T-cell (primary cell): ENCODE data around the gene BRAT1. TPM values are rescaled to one million over a fixed set of nuclear protein-coding genes. Genes with fewer than 3 reads are reported as not detected.
"Not testable (repeated sequence)": the region's sequence is repeated elsewhere in the genome, so short reads cannot be mapped to it uniquely, and the experiment has no call there.

Experiments used
- ATAC-seq, 4 experiments: fragments of 200-7000 bp in 3 of 4; fragments of 150-1000 bp in 1 of 4; cut with Tn5 transposase; replicated peaks in 1 of 4; 1 replicate in 3 of 4; 2 replicates in 1 of 4; pipeline ENCODE4 v1.10.0; 2021; ENCODE audit warnings: moderate library complexity in 3 of 4, mild to moderate bottlenecking in 2 of 4, moderate number of reproducible peaks in 1 of 4
- CTCF ChIA-PET, 2 donors: fragments of 300-600 bp; sonication (Branson Sonifier 250); formaldehyde crosslinking; loops; one replicate each; lab custom pipeline; 2022; ENCODE audit warnings: antibody characterized with exemption in 2 of 2; lab: Charles Lee
- POLR2A ChIA-PET, 2 donors: fragments of 300-600 bp; sonication (Branson Sonifier 250); formaldehyde crosslinking; loops; one replicate each; lab custom pipeline; 2022; ENCODE audit warnings: antibody characterized with exemption in 2 of 2; lab: Charles Lee
- DNase-seq, 35 experiments: peaks; one replicate each; pipeline versions ENCODE4 v3.0.0 to v3.0.0-alpha.2; 2013 to 2023
- H3K27ac ChIP-seq: one replicate; pipeline ENCODE4 v1.5.1; 2013; ENCODE audit warnings: low read length
- H3K27me3 ChIP-seq, 2 experiments: replicated peaks in 1 of 2; 1 replicate in 1 of 2; 2 replicates in 1 of 2; pipeline versions ENCODE4 v1.6.1 to v1.7.0; 2013; ENCODE audit warnings: low read length in 1 of 2, mixed read lengths in 1 of 2; ENCODE audit not compliant: control insufficient read depth in 2 of 2, insufficient read depth in 2 of 2; ENCODE audit errors: extremely low read depth in 1 of 2
- H3K36me3 ChIP-seq, 2 donors: 1 replicate in 1 of 2; 2 replicates in 1 of 2; pipeline versions ENCODE4 v1.6.1 to v1.7.0; 2013; ENCODE audit warnings: low read length in 1 of 2; ENCODE audit not compliant: control insufficient read depth in 2 of 2, insufficient read depth in 1 of 2; ENCODE audit errors: extremely low read depth in 1 of 2
- H3K4me1 ChIP-seq, 2 experiments: 1 replicate in 1 of 2; 2 replicates in 1 of 2; pipeline versions ENCODE4 v1.6.1 to v1.7.0; 2013; ENCODE audit warnings: low read length in 2 of 2, mixed read lengths in 1 of 2; ENCODE audit not compliant: insufficient read depth in 2 of 2, control insufficient read depth in 1 of 2; ENCODE audit errors: extremely low read depth in 1 of 2
- H3K4me3 ChIP-seq, 2 donors: 1 replicate in 1 of 2; 2 replicates in 1 of 2; pipeline versions ENCODE4 v1.5.1 to v1.7.0; 2013; ENCODE audit warnings: mild to moderate bottlenecking in 2 of 2, low read length in 1 of 2, moderate library complexity in 1 of 2; ENCODE audit not compliant: control insufficient read depth in 1 of 2; ENCODE audit errors: extremely low read depth in 1 of 2
- H3K9me3 ChIP-seq: 2 replicates; pipeline ENCODE4 v1.7.0; 2013
- H3K27ac Mint-ChIP-seq, 2 donors: one replicate each; pipeline ENCODE4 v1.8.0; 2020 to 2021; ENCODE audit warnings: mild to moderate bottlenecking in 2 of 2, mixed read lengths in 2 of 2
- H3K27me3 Mint-ChIP-seq, 2 donors: one replicate each; pipeline ENCODE4 v1.8.0; 2021 to 2022; ENCODE audit warnings: mixed read lengths in 2 of 2
- H3K36me3 Mint-ChIP-seq: one replicate; pipeline ENCODE4 v1.8.0; 2021; ENCODE audit warnings: mixed read lengths
- H3K4me1 Mint-ChIP-seq, 3 donors: one replicate each; pipeline ENCODE4 v1.8.0; 2020 to 2022; ENCODE audit warnings: mixed read lengths in 3 of 3, mild to moderate bottlenecking in 1 of 3
- H3K4me3 Mint-ChIP-seq, 3 donors: one replicate each; pipeline ENCODE4 v1.8.0; 2020 to 2022; ENCODE audit warnings: mild to moderate bottlenecking in 3 of 3, mixed read lengths in 3 of 3, moderate library complexity in 3 of 3
- H3K9me3 Mint-ChIP-seq, 3 donors: one replicate each; pipeline ENCODE4 v1.8.0; 2020 to 2022; ENCODE audit warnings: mixed read lengths in 3 of 3
- WGBS: methylation state at CpG from one replicate; pipeline ENCODE4 v1.1.5; 2013; ENCODE audit warnings: missing lambda C conversion rate; ENCODE audit not compliant: insufficient coverage; 5-methylcytosine and 5-hydroxymethylcytosine counted together
- total RNA-seq, 35 experiments: library from RNA in 6 of 35; stranded (reverse) in 6 of 35; fragments of 120-200 nt in 1 of 35; gene quantifications; one replicate each; pipeline versions ENCODE4 v1.2.1 to v1.2.4 and lab custom pipeline; 2013 to 2026

BRAT1 gene
- total RNA-seq, 5 donors from 2014 or later (not counting 1 experiment from before 2014, with no cell fraction given), result 23.6 to 46.2 (median 43.1) TPM

- Histone ChIP-seq H3K4me3 (no peak overlapping the region), H3K4me1 (no peaks in the 10 kb centered on the region), H3K27ac (no peak overlapping the region), H3K27me3 (peaks cover 0 to 2% of the 10 kb centered on the region in 2 experiments), H3K9me3 (no peaks in the 10 kb centered on the region), H3K36me3 (peaks cover 21 to 62% of the 10 kb centered on the region in 2 donors)
- Mint-ChIP-seq H3K27ac (no peak overlapping the region), H3K9me3 (no peaks in the 10 kb centered on the region), H3K36me3 (peaks cover 2% of the 10 kb centered on the region), H3K4me3 (no peak overlapping the region), H3K4me1 (peaks cover 0 to 4% (median 0%) of the 10 kb centered on the region in 3 donors), H3K27me3 (no peaks in the 10 kb centered on the region)
- ChIA-PET POLR2A (no interaction called here), CTCF (no interaction called here)
- ATAC-seq (no peak), DNase-seq (no peak)
- WGBS, result 96% methylated on average over 4 of the region's 7 CpGs
Measured at GRCh38 chr7:2540133-2540532, 15.2 kb downstream of the BRAT1 start.

- no peaks in the 10 kb centered on the region for H3K36me3 Mint-ChIP-seq
- no peaks in the 10 kb centered on the region for H3K9me3 Mint-ChIP-seq
- peaks cover 21 to 56% of the 10 kb centered on the region in 2 donors for H3K36me3 ChIP-seq
- H3K9me3 ChIP-seq, result no peaks in the 10 kb centered on the region
- peak overlapping the region in 1 of 2 donors; percentile 28 for H3K27ac Mint-ChIP-seq
- H3K4me1 ChIP-seq, result no peaks in the 10 kb centered on the region
- WGBS, result 94% methylated on average over 23 of the region's 32 CpGs
- ChIA-PET CTCF (no interaction called here), POLR2A (no interaction called here)
- ATAC-seq, result peak in 2 of 4 experiments; percentile 8 to 10
- H3K27me3 ChIP-seq, result no peaks in the 10 kb centered on the region
- DNase-seq, result peak in 1 of 35 experiments; percentile 2
- peaks cover 0 to 3% (median 0%) of the 10 kb centered on the region in 3 donors for H3K4me1 Mint-ChIP-seq
- no peak overlapping the region for H3K4me3 ChIP-seq
- no peak overlapping the region for H3K27ac ChIP-seq
- no peaks in the 10 kb centered on the region for H3K27me3 Mint-ChIP-seq
- no peak overlapping the region for H3K4me3 Mint-ChIP-seq
Measured at GRCh38 chr7:2539031-2539911, 16.1 kb downstream of the BRAT1 start.

- Histone ChIP-seq H3K9me3 (no peaks in the 10 kb centered on the region), H3K4me1 (no peaks in the 10 kb centered on the region), H3K27me3 (no peaks in the 10 kb centered on the region), H3K27ac (no peak overlapping the region), H3K36me3 (peaks cover 21 to 45% of the 10 kb centered on the region in 2 donors), H3K4me3 (no peak overlapping the region)
- Mint-ChIP-seq H3K4me1 (no peaks in the 10 kb centered on the region), H3K27me3 (no peaks in the 10 kb centered on the region), H3K27ac (no peak overlapping the region), H3K4me3 (no peak overlapping the region), H3K9me3 (no peaks in the 10 kb centered on the region), H3K36me3 (no peaks in the 10 kb centered on the region)
- WGBS, result 96% methylated on average over 33 of the region's 47 CpGs
- POLR2A ChIA-PET, result no interaction called here
- CTCF ChIA-PET, result no interaction called here
- DNase-seq (peak in 2 of 35 experiments; percentile 3 to 12), ATAC-seq (peak; percentile 6 to 13 (median 10))
Measured at GRCh38 chr7:2537981-2538851, 17.1 kb downstream of the BRAT1 start.

- DNase-seq, H3K27me3 Mint-ChIP-seq, H3K36me3 Mint-ChIP-seq, H3K9me3 ChIP-seq, H3K27me3 ChIP-seq, CTCF ChIA-PET, POLR2A ChIA-PET, H3K4me3 ChIP-seq, ATAC-seq, H3K4me1 ChIP-seq, H3K27ac ChIP-seq, H3K9me3 Mint-ChIP-seq, H3K27ac Mint-ChIP-seq, H3K4me3 Mint-ChIP-seq: not testable (repeated sequence)
- peaks cover 12 to 24% of the 10 kb centered on the region in 2 donors for H3K36me3 ChIP-seq
- peaks cover 2 to 10% (median 6%) of the 10 kb centered on the region in 3 donors for H3K4me1 Mint-ChIP-seq
- WGBS, result 97% methylated on average over 7 of the region's 19 CpGs
Measured at GRCh38 chr7:2535872-2536627, 19.3 kb downstream of the BRAT1 start.

GRCh38 chr7:2534214-2534613, 21.1 kb downstream of the BRAT1 start:
- CTCF ChIA-PET, H3K9me3 ChIP-seq, H3K4me3 ChIP-seq, H3K27ac Mint-ChIP-seq, H3K36me3 Mint-ChIP-seq, ATAC-seq, H3K9me3 Mint-ChIP-seq, H3K4me3 Mint-ChIP-seq, DNase-seq, H3K27me3 Mint-ChIP-seq, POLR2A ChIA-PET, H3K27ac ChIP-seq, H3K27me3 ChIP-seq: not testable (repeated sequence)
- peaks cover 20 to 27% (median 23%) of the 10 kb centered on the region in 3 donors for H3K4me1 Mint-ChIP-seq
- WGBS, result no CpG with 5 or more reads among the region's 34 CpGs
- Histone ChIP-seq H3K4me1 (peaks cover 13 to 22% of the 10 kb centered on the region in 2 experiments), H3K36me3 (peaks cover 7 to 14% of the 10 kb centered on the region in 2 donors)

GRCh38 chr7:2533566-2533965, 21.8 kb downstream of the BRAT1 start:
- DNase-seq, ATAC-seq, H3K4me3 Mint-ChIP-seq, H3K27me3 ChIP-seq, H3K27ac Mint-ChIP-seq, H3K9me3 ChIP-seq, H3K4me3 ChIP-seq, H3K36me3 Mint-ChIP-seq, CTCF ChIA-PET, H3K27me3 Mint-ChIP-seq, H3K27ac ChIP-seq, H3K9me3 Mint-ChIP-seq, POLR2A ChIA-PET: not testable (repeated sequence)
- Histone ChIP-seq H3K36me3 (peaks cover under 1 to 16% of the 10 kb centered on the region in 2 donors), H3K4me1 (peaks cover 19 to 28% of the 10 kb centered on the region in 2 experiments)
- peaks cover 27 to 34% (median 29%) of the 10 kb centered on the region in 3 donors for H3K4me1 Mint-ChIP-seq
- WGBS, result no CpG with 5 or more reads among the region's 8 CpGs
